Panc1 (cell line): ENCODE measurements around the gene SLC22A25. TPM values are rescaled to one million over a fixed set of nuclear protein-coding genes. Genes with fewer than 3 reads are reported as not detected.

Experiments used
- ATAC-seq: fragments of 200-7000 bp; cut with Tn5 transposase; 2 replicates; pipeline ENCODE4 v1.9.1; 2020; ENCODE audit warnings: mild to moderate bottlenecking, moderate library complexity
- BruUV-seq: library from RNA; stranded (reverse); fragments of 400-500 nt; replicated peaks from 2 replicates; lab custom pipeline; 2021; lab: Mats Ljungman, UMichigan
- CTCF ChIA-PET: fragments of 300-600 bp; sonication (Branson Sonifier 250); formaldehyde crosslinking; loops from one replicate; lab custom pipeline; 2022; ENCODE audit warnings: antibody characterized with exemption; lab: Charles Lee
- POLR2A ChIA-PET: fragments of 300-600 bp; sonication (Branson Sonifier 250); formaldehyde crosslinking; loops from one replicate; lab custom pipeline; 2022; ENCODE audit warnings: antibody characterized with exemption; lab: Charles Lee
- DNase-seq: peaks from one replicate; pipeline ENCODE4 v3.0.0-alpha.2; 2010; ENCODE audit warnings: low read depth, low spot score
- H3K27ac ChIP-seq: 2 replicates; pipeline ENCODE4 v1.5.1; 2011; ENCODE audit warnings: mild to moderate bottlenecking, low read length, inconsistent platforms
- H3K27me3 ChIP-seq: fragments of 200-500 bp; sonication (Bioruptor generic); 2 replicates; pipeline ENCODE4 v1.6.0; 2014; ENCODE audit warnings: low read length, inconsistent platforms; ENCODE audit not compliant: control insufficient read depth, insufficient read depth
- H3K36me3 ChIP-seq: fragments of 200-500 bp; sonication (Bioruptor generic); 2 replicates; pipeline ENCODE4 v1.5.1; 2014; ENCODE audit warnings: inconsistent platforms, mild to moderate bottlenecking, low read length, moderate library complexity; ENCODE audit not compliant: control insufficient read depth, insufficient read depth
- H3K4me1 ChIP-seq: 2 replicates; pipeline ENCODE4 v1.5.1; 2011; ENCODE audit warnings: inconsistent platforms, mild to moderate bottlenecking, low read length, moderate library complexity; ENCODE audit not compliant: control insufficient read depth, insufficient read depth
- H3K4me3 ChIP-seq, 2 experiments: 2 replicates each; pipeline ENCODE4 v1.5.1; 2011 to 2012; ENCODE audit warnings: low read depth in 2 of 2, low read length in 2 of 2, mild to moderate bottlenecking in 2 of 2, inconsistent platforms in 1 of 2, moderate library complexity in 1 of 2
- H3K9me3 ChIP-seq: fragments of 200-500 bp; sonication (Bioruptor generic); 2 replicates; pipeline ENCODE4 v1.5.1; 2014; ENCODE audit warnings: low read depth, mild to moderate bottlenecking, inconsistent platforms, low read length, moderate library complexity; ENCODE audit not compliant: control insufficient read depth, insufficient read depth
- CTCF ChIP-seq: fragments of 450-650 bp; IDR thresholded peaks from 2 replicates; pipeline ENCODE4 v1.5.1; 2017; ENCODE audit warnings: mild to moderate bottlenecking
- POLR2AphosphoS5 ChIP-seq: IDR thresholded peaks from 2 replicates; pipeline ENCODE4 v1.6.1; 2012; ENCODE audit warnings: mild to moderate bottlenecking, low read depth, low read length, moderate library complexity
- REST ChIP-seq, 2 experiments: IDR thresholded peaks; 2 replicates each; pipeline ENCODE4 v1.6.1; 2011 to 2012; ENCODE audit warnings: low read depth in 2 of 2, control low read depth in 1 of 2, low read length in 1 of 2, mild to moderate bottlenecking in 1 of 2, moderate library complexity in 1 of 2; ENCODE audit not compliant: insufficient read depth in 1 of 2
- SIN3A ChIP-seq: IDR thresholded peaks from 2 replicates; pipeline ENCODE4 v1.6.1; 2012; ENCODE audit warnings: low read depth, mild to moderate bottlenecking, low read length, moderate library complexity, borderline replicate concordance; ENCODE audit not compliant: insufficient read depth
- TCF7L2 ChIP-seq: IDR thresholded peaks from 2 replicates; pipeline ENCODE4 v1.6.1; 2011; ENCODE audit warnings: mild to moderate bottlenecking, low read depth, low read length, inconsistent platforms
- in situ Hi-C: cut with HindIII; loops from 2 replicates; pipeline ENCODE4 v1.10.0; 2016; ENCODE audit warnings: low sequenced_read_pairs, low pct_unique_long_range_greater_than_20kb
- intact Hi-C: fragments of 100-400 bp; cut with micrococcal nuclease; formaldehyde crosslinking; loops from one replicate; pipeline ENCODE4 v1.10.0; 2022; ENCODE audit not compliant: unreplicated experiment
- total RNA-seq: library from RNA; stranded (reverse); gene quantifications from one replicate; pipeline ENCODE4 v1.2.1, GENCODE V29; 2021; ENCODE audit not compliant: unreplicated experiment

Gene SLC22A25
- total RNA-seq, 1 experiment from 2014 or later, result not detected

- DNase-seq (no peak), ATAC-seq (no peak)
- Histone ChIP-seq H3K4me1 (no peaks in the 10 kb centered on the region), H3K4me3 (no peak overlapping the region), H3K9me3 (no peaks in the 10 kb centered on the region), H3K27ac (no peak overlapping the region), H3K36me3 (no peaks in the 10 kb centered on the region), H3K27me3 (peaks cover 4% of the 10 kb centered on the region; the same call in 1 of the 2 replicates)
- ChIA-PET POLR2A (no interaction called here), CTCF (interaction anchor here (1.2 kb wide), 1 partner anchor 303 kb away, joined by 3 read pairs; no protein-coding TSS in a partner anchor)
- no peak for TF ChIP-seq REST (IDR thresholded peaks at IDR 0.05; ENCODE audit: insufficient read depth in 1 of 2, low read depth in 2 of 2, low read length in 1 of 2)
- no peak for TF ChIP-seq POLR2AphosphoS5
- no peak for TF ChIP-seq SIN3A
- no peak for TF ChIP-seq CTCF
- no peak for TF ChIP-seq TCF7L2
- no TSS peak for BruUV-seq
- intact Hi-C loops, result loop anchor here (5.0 kb wide), 1 partner anchor 303 kb away; no protein-coding TSS in a partner anchor
- in situ Hi-C loops, result no loop called here
These were observed 33.3 kb downstream of the SLC22A25 start for GRCh38 chr11:63210111-63210510.

Other genes starting within 250 kb of the SLC22A25 start
- gene SLC22A8, start 227.8 kb downstream of the SLC22A25 start, total RNA-seq, result not detected
- gene SLC22A24, start 99.4 kb downstream of the SLC22A25 start, total RNA-seq, result not detected
- not detected for gene SLC22A9, start 126.2 kb upstream of the SLC22A25 start, total RNA-seq
- gene PLAAT5, start 247.6 kb upstream of the SLC22A25 start, total RNA-seq, result not detected